ENCODE results near the gene RAPGEF5.

Gene RAPGEF5

GRCh38 chr7:22351878-22352277 lies 5.1 kb downstream of the RAPGEF5 start:
- DNase-seq, result no peak
- intact Hi-C loops (cut with DNase I), result no loop called here

GRCh38 chr7:22351329-22351692 lies 5.6 kb downstream of the RAPGEF5 start:
- intact Hi-C loops (cut with DNase I), result no loop called here
- no peak for DNase-seq

- no peak for DNase-seq
- intact Hi-C loops (cut with DNase I), result no loop called here
These were observed 6.3 kb downstream of the RAPGEF5 start for GRCh38 chr7:22350466-22351328.

- DNase-seq, result no peak
- intact Hi-C loops (cut with DNase I), result no loop called here
These were observed 8.6 kb downstream of the RAPGEF5 start for GRCh38 chr7:22348379-22348778.

- no peak for DNase-seq
- intact Hi-C loops (cut with DNase I), result no loop called here
These were observed 10.4 kb downstream of the RAPGEF5 start for GRCh38 chr7:22346383-22347107.

GRCh38 chr7:22344655-22345054 lies 12.3 kb downstream of the RAPGEF5 start:
- intact Hi-C loops (cut with DNase I), result no loop called here
- no peak for DNase-seq

- intact Hi-C loops (cut with DNase I), result no loop called here
- no peak for DNase-seq
These were observed 13.3 kb downstream of the RAPGEF5 start for GRCh38 chr7:22343612-22344011.

GRCh38 chr7:22343071-22343470 lies 13.9 kb downstream of the RAPGEF5 start:
- no peak for DNase-seq
- intact Hi-C loops (cut with DNase I), result no loop called here

GRCh38 chr7:22339725-22340390 lies 17.1 kb downstream of the RAPGEF5 start:
- intact Hi-C loops (cut with DNase I), result no loop called here

GRCh38 chr7:22338877-22339276 lies 18.1 kb downstream of the RAPGEF5 start:
- DNase-seq, result no peak
- intact Hi-C loops (cut with DNase I), result no loop called here

More at GRCh38 chr7:22339725-22340390, 17.1 kb downstream of the RAPGEF5 start:
- DNase-seq, result no peak

- DNase-seq, result no peak
- intact Hi-C loops (cut with DNase I), result no loop called here
These were observed 18.5 kb downstream of the RAPGEF5 start for GRCh38 chr7:22338411-22338810.

GRCh38 chr7:22333680-22334141 lies 23.2 kb downstream of the RAPGEF5 start:
- peak in 1 of 10 donors; percentile 72 for DNase-seq

GRCh38 chr7:22332461-22332870 lies 24.5 kb downstream of the RAPGEF5 start:
- intact Hi-C loops (cut with DNase I), result no loop called here
- no peak for DNase-seq

More at GRCh38 chr7:22333680-22334141, 23.2 kb downstream of the RAPGEF5 start:
- intact Hi-C loops (cut with DNase I), result no loop called here

GRCh38 chr7:22331704-22332103 lies 25.2 kb downstream of the RAPGEF5 start:
- intact Hi-C loops (cut with DNase I), result no loop called here
- no peak for DNase-seq

GRCh38 chr7:22330903-22331302 lies 26.1 kb downstream of the RAPGEF5 start:
- DNase-seq, result no peak
- intact Hi-C loops (cut with DNase I), result no loop called here

- intact Hi-C loops (cut with DNase I), result no loop called here
- DNase-seq, result no peak
These were observed 27.0 kb downstream of the RAPGEF5 start for GRCh38 chr7:22329816-22330524.

- DNase-seq, result no peak
- intact Hi-C loops (cut with DNase I), result no loop called here
These were observed 30.8 kb downstream of the RAPGEF5 start for GRCh38 chr7:22326181-22326580.

- intact Hi-C loops (cut with DNase I), result no loop called here
- no peak for DNase-seq
These were observed 31.3 kb downstream of the RAPGEF5 start for GRCh38 chr7:22325671-22326070.

- intact Hi-C loops (cut with DNase I), result no loop called here
- DNase-seq, result no peak
These were observed 33.2 kb downstream of the RAPGEF5 start for GRCh38 chr7:22323714-22324113.

- intact Hi-C loops (cut with DNase I), result no loop called here
- no peak for DNase-seq
These were observed 36.5 kb downstream of the RAPGEF5 start for GRCh38 chr7:22320416-22320815.
